ENCODE data around the gene CD300LB.
A peak's percentile ranks its signal among the peaks of the same experiment; 100 is the strongest.
"Not testable (repeated sequence)": the region's sequence is repeated elsewhere in the genome, so short reads cannot be mapped to it uniquely, and the experiment has no call there.

Gene CD300LB

DNA sequence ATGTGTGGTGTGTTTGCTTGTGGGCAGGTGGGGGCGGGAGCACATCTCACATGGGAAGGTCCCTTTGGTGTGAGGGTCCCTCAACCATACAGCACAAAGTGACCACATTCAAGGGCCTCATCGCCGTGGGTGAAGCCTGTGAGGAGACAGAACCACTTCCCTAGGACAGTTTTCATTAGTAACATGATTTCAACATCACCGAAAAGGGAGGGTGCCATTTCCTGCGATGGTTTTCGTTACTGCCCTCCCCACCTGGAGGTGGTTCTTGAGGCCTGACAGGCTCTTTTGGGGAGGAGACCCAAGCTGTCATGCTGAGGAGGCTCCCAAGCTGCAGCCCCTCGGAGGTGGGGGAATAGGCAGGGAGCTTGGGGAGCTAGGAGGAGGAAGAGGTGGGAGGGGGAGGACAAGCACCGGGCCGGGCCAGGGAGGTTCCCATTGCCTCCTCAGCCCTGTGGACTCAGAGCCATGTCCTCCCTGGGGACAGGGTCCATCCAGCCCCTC, 9.5 kb downstream of the CD300LB start:
- no peak for DNase-seq (ENCODE audit: low read depth)
- TF ChIP-seq, protein P1, sequence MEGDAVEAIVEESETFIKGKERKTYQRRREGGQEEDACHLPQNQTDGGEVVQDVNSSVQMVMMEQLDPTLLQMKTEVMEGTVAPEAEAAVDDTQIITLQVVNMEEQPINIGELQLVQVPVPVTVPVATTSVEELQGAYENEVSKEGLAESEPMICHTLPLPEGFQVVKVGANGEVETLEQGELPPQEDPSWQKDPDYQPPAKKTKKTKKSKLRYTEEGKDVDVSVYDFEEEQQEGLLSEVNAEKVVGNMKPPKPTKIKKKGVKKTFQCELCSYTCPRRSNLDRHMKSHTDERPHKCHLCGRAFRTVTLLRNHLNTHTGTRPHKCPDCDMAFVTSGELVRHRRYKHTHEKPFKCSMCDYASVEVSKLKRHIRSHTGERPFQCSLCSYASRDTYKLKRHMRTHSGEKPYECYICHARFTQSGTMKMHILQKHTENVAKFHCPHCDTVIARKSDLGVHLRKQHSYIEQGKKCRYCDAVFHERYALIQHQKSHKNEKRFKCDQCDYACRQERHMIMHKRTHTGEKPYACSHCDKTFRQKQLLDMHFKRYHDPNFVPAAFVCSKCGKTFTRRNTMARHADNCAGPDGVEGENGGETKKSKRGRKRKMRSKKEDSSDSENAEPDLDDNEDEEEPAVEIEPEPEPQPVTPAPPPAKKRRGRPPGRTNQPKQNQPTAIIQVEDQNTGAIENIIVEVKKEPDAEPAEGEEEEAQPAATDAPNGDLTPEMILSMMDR (IDR thresholded peaks at IDR 0.05; ENCODE audit: control insufficient read depth, extremely low read depth, insufficient read depth): no peak
- no peak overlapping the region for H3K4me3 ChIP-seq (ENCODE audit: low read depth, low read length)

DNA sequence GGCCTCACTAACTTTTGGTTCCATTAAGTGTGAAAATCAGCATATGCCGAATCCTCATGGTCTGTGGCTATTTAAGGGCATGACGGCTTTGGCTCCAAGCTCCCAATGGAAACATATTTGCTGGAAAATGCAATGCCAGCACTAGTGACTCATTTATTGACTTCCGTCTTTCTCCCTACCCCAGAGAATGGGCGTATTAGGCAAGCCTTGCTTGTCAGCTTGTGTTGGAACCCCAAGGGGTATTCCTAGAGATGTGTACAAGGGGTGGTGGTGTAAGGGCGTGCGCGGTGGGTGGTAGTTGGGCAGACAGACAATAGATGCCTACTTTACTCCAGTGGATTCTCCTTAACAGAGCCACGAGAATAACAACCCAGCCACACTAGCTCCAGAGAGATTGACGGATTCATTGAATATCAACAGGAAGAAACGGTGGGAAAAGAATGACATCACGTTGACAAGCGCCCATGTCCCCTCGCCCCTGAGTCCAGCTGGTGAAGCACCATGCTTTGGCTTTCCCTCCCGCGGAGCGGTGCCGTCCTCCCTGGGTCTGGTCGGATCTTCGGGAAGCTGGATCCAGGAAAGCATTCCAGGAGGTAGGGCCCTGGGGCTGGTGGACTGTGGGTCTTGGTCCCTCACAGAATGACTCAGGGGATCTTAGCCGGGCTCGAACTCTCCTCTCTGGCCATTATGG, 10.3 kb downstream of the CD300LB start:
- TF ChIP-seq, protein P1 (IDR thresholded peaks at IDR 0.05; ENCODE audit: control insufficient read depth, extremely low read depth, insufficient read depth): no peak
- H3K4me3 ChIP-seq (ENCODE audit: low read depth, low read length): no peak overlapping the region
- DNase-seq (ENCODE audit: low read depth): no peak

DNA sequence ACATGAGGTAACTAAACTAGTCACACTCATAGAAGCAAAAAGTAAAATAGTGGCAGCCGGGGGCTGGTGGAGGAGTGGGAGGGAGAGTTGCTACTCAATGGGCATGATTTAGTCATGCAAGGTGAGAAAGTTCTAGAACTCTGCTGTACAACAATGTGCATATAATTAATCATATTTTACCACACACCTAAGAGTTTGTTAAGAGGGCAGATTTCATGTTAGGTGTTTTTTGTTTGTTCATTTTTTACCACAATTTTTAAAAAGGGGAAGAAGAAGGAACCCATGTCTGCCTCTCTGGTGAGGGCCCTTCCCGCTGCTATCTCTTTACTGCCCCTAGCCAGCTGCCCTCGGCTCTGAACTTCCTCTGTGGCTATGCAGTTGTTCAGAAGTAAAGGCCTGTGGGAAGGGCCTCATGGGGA, 11.2 kb downstream of the CD300LB start:
- no peak overlapping the region for H3K4me3 ChIP-seq (ENCODE audit: low read depth, low read length)
- DNase-seq (ENCODE audit: low read depth): no peak
- TF ChIP-seq, protein P1 (IDR thresholded peaks at IDR 0.05; ENCODE audit: control insufficient read depth, extremely low read depth, insufficient read depth): no peak

DNA sequence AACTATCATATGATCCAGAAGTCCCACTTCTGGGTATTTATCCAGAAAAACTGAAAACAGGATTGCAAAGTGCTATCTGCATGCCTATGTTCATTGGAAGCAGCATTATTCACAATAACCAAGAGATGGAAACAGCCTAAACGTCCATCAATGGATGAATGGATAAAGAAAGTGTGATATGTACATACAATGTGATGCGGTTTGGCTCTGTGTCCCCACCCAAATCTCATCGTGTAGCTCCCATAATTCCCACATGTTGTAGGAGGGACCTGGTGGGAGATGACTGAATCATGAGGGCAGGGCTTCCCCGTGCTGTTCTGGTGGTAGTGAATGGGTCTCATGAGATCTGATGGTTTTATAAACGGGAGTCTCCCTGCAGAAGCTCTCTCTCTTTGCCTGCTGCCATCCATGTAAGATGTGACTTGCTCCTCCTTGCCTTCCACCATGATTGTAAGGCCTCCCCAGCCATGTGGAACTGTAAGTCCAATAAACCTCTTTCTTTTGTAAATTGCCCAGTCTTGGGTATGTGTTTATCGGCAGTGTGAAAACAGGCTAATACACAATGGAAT, 12.8 kb downstream of the CD300LB start:
- not testable (repeated sequence) for H3K4me3 ChIP-seq (ENCODE audit: low read depth, low read length); DNase-seq (ENCODE audit: low read depth)

DNA sequence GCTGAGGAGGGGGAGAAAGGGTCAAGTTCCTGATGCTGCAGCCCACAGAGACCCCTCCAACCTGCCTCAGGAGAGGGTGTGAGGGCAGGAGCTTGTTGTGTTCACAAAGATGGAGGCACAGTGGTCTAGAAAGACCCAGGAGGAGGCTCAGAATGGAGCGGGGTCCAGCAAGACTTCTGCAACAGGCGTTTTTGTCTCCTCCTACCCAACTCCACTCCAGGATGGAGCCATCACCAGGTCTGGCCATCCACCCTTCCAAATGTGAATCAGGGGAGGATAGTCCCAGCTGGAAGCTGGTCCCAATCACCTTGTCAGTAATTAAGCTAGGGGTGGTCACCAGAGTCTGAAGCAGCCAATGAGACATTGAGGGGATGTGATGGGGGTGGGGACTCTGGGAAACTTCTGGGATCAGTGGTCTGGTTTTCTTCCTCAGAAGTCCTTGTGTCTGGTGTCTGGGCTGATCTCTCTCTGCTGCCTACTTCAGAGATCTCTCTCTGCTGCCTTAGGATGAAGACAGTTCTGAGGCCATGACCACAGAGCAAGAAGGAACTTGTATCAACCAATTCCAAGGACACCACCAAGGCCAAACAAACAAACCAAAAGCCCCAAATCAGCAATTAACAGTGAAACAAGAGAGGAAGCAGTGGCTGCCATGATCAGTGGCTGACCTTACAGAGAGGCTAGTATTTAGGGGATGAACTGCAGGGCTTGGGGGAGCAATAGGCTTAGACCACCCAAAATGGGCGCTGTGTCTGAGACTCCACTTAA, 14.5 kb downstream of the CD300LB start:
- H3K4me3 ChIP-seq (ENCODE audit: low read depth, low read length): no peak overlapping the region
- DNase-seq (ENCODE audit: low read depth): no peak
- TF ChIP-seq, protein P1 (IDR thresholded peaks at IDR 0.05; ENCODE audit: control insufficient read depth, extremely low read depth, insufficient read depth): no peak

DNA sequence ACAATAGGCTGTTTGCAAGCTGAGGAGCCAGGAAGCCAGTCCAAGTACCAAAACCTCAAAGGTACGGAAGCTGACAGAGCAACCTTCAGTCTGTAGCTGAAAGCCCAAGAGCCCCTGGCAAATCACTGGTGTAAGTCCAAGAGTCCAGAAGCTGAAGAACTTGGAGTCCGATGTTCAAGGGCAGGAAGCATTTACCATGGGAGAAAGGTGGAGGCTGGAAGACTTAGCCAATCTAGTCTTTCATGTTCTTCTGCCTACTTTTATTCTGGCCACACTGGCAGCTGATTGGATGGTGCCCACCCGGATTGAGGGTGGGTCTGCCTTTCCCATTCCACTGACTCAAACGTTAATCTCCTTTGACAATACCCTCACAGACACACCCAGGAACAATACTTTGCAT, 15.3 kb downstream of the CD300LB start:
- H3K4me3 ChIP-seq (ENCODE audit: low read depth, low read length): no peak overlapping the region
- TF ChIP-seq, protein P1 (IDR thresholded peaks at IDR 0.05; ENCODE audit: control insufficient read depth, extremely low read depth, insufficient read depth): no peak
- no peak for DNase-seq (ENCODE audit: low read depth)

DNA sequence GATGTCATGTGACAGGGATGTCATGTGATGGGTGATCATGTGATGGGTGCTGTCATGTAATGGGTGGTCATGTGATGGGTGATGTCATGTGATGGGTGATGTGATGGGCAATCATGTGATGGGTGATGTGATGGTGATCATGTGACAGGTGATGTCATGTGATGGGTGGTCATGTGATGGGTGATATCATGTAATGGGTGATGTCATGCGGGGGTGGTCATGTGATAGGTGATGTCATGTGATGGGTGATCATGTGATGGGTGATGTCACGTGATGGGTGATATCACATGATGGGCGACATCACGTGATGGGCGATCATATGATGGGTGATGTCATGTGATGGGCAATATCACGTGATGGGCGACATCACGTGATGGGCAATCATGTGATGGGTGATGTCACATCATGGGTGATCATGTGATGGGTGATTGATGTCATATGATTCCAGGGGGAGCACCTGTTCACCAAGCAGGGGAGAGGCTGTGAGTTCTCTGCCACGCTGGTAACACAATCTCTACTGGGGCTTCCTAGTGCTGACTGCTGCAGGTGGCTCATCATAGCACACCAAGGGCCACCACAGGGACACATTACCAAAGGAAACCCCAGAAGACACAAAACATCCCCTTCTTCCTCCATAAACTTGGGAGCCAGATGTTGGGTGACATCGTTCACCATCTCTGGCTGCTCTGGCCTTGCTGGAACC, 16.5 kb downstream of the CD300LB start:
- DNase-seq (ENCODE audit: low read depth): no peak
- TF ChIP-seq, protein P1 (IDR thresholded peaks at IDR 0.05; ENCODE audit: control insufficient read depth, extremely low read depth, insufficient read depth): no peak
- H3K4me3 ChIP-seq (ENCODE audit: low read depth, low read length): peak overlapping the region; percentile 35

All from LNCaP clone FGC (cell line).